ENCODE data around the gene CDH1. TPM values are rescaled to one million over a fixed set of nuclear protein-coding genes. Genes with fewer than 3 reads are reported as not detected.

CDH1 gene
- total RNA-seq, 4 donors from 2014 or later = 0.26 to 30.0 (median 2.6) TPM

DNA sequence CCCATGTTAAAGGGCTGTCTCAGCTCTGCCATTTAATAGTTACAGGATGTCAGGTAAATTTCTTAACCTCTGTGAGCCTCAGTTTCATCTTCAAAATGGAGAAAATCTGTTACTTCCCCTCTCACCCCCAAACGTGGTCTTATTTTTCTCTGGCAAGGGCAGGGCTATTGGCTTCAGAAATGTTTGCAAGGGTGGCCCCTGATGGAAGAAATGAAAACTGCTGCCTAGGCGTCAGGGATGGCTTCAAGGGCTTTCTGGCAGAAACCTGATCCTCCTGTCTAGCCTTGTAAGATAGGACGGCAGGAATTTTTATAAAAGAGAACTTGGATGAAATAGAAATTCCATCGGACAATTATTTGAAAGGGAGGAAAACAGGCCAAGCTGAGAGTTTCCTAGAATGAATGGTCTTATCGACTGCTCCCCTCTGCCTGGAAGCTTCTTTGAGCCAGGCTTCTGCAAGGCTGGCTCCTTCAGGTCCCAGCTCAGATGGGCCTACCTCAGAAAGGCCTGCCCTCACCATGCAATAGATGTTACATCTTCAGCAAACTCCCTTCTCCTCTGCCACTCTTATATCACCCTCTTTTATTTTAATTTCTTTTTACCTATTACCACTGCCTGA lies 63.3 kb downstream of the CDH1 start:
- H3K9me3 ChIP-seq = no peaks in the 10 kb centered on the region
- DNase-seq = peak; percentile 46 to 66
- TF ChIP-seq, protein P1, sequence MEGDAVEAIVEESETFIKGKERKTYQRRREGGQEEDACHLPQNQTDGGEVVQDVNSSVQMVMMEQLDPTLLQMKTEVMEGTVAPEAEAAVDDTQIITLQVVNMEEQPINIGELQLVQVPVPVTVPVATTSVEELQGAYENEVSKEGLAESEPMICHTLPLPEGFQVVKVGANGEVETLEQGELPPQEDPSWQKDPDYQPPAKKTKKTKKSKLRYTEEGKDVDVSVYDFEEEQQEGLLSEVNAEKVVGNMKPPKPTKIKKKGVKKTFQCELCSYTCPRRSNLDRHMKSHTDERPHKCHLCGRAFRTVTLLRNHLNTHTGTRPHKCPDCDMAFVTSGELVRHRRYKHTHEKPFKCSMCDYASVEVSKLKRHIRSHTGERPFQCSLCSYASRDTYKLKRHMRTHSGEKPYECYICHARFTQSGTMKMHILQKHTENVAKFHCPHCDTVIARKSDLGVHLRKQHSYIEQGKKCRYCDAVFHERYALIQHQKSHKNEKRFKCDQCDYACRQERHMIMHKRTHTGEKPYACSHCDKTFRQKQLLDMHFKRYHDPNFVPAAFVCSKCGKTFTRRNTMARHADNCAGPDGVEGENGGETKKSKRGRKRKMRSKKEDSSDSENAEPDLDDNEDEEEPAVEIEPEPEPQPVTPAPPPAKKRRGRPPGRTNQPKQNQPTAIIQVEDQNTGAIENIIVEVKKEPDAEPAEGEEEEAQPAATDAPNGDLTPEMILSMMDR (IDR thresholded peaks at IDR 0.05) = peak; percentile 37 to 71 (median 52)
- TF ChIP-seq POLR2A (IDR thresholded peaks at IDR 0.05) = no peak
- H3K4me3 ChIP-seq = no peak overlapping the region
- H3K36me3 ChIP-seq = no peaks in the 10 kb centered on the region
- no peaks in the 10 kb centered on the region for H3K4me1 ChIP-seq
- intact Hi-C loops (cut with DNase I; ENCODE audit: low total_unique reads) = no loop called here
- H3K27me3 ChIP-seq = no peaks in the 10 kb centered on the region
- no peak overlapping the region for H3K27ac ChIP-seq

DNA sequence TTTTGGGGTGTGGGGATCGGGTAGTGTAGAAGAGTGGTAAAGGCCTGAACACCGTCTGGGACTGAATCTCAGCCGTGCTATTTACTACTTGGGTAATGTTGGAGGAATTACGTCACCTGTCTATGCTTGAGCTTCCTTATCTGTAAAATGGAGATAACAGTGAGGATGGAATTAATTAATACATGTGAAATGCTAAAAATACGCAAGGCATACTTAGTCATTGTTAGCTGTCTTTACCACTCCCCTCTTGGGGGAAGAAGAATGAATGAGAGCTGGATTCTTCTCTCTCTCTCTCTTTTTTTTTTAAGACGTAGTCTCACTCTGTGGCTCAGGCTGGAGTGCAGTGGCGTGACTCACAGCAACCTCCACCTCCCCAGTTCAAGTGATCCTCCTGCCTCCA lies 65.1 kb downstream of the CDH1 start:
- no peaks in the 10 kb centered on the region for H3K9me3 ChIP-seq
- DNase-seq = no peak
- intact Hi-C loops (cut with DNase I; ENCODE audit: low total_unique reads) = no loop called here
- H3K4me3 ChIP-seq = no peak overlapping the region
- H3K27ac ChIP-seq = no peak overlapping the region
- H3K4me1 ChIP-seq = no peaks in the 10 kb centered on the region
- H3K36me3 ChIP-seq = no peaks in the 10 kb centered on the region
- no peak for TF ChIP-seq POLR2A (IDR thresholded peaks at IDR 0.05)
- TF ChIP-seq, protein P1 (IDR thresholded peaks at IDR 0.05) = no peak
- no peaks in the 10 kb centered on the region for H3K27me3 ChIP-seq

DNA sequence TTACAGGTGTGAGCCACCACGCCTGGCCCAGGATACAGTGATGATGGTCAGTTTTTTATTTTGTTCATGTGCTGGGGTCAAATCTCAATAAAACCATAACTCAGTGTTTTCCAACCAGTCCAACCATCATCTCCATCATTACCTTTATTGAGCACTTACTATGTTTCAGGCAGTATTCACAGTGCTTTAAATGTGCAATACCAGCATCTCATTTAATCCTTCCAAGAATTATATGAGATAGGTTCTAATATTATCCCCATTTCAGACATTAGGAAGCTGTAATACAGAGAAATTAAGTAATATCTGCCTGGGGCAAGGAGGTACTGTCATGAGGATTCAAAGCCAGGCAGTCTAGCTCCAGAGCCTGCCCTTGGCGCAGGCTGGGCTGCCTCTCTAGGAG lies 69.3 kb downstream of the CDH1 start:
- TF ChIP-seq, protein P1 (IDR thresholded peaks at IDR 0.05) = no peak
- TF ChIP-seq POLR2A (IDR thresholded peaks at IDR 0.05) = no peak
- DNase-seq = no peak
- no peak overlapping the region for H3K4me3 ChIP-seq
- no peaks in the 10 kb centered on the region for H3K9me3 ChIP-seq
- intact Hi-C loops (cut with DNase I; ENCODE audit: low total_unique reads) = no loop called here
- H3K36me3 ChIP-seq = no peaks in the 10 kb centered on the region
- no peaks in the 10 kb centered on the region for H3K4me1 ChIP-seq
- no peaks in the 10 kb centered on the region for H3K27me3 ChIP-seq
- no peak overlapping the region for H3K27ac ChIP-seq

DNA sequence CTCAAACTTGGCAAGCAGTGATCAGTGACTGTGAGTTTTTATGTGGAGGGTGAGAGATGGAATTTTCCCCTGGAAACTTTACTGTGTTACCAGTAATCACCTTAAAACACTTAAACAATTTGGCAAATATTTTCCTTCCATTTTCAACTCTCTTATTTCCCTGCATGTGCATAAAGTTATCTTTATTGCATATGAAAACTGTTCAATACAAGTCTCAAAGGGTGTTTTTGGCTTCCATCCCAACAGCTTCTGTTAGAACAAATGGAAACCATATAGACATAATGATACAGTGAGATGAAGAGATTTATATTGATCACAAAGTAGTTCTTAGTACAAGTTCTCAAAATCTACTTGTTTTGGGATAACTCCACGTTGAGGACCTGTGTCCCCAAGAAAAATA lies 69.9 kb downstream of the CDH1 start:
- intact Hi-C loops (cut with DNase I; ENCODE audit: low total_unique reads) = no loop called here
- no peaks in the 10 kb centered on the region for H3K27me3 ChIP-seq
- H3K4me3 ChIP-seq = no peak overlapping the region
- TF ChIP-seq, protein P1 (IDR thresholded peaks at IDR 0.05) = no peak
- no peak for TF ChIP-seq POLR2A (IDR thresholded peaks at IDR 0.05)
- H3K27ac ChIP-seq = no peak overlapping the region
- H3K4me1 ChIP-seq = no peaks in the 10 kb centered on the region
- no peak for DNase-seq
- H3K36me3 ChIP-seq = no peaks in the 10 kb centered on the region
- H3K9me3 ChIP-seq = no peaks in the 10 kb centered on the region

DNA sequence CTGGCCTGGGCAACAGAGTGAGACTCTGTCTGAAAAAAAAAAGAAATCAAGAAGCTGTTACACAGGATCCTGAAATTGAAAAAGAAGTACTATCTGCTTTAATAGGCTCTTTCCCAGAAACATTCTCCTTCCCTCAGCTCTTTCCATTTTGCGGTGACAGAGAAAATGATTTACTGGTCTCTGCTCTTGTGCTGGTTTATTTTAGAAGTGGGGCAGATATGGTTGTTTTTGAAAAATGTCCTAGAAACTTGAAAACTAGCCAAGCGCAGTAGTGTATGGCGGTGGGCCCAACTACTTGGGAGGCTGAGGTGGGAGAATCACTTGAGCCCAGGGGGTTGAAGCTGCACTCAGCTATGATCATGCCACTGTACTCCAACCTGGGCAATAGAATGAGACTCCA lies 77.4 kb downstream of the CDH1 start:
- intact Hi-C loops (cut with DNase I; ENCODE audit: low total_unique reads) = no loop called here
- no peak for TF ChIP-seq POLR2A (IDR thresholded peaks at IDR 0.05)
- TF ChIP-seq, protein P1 (IDR thresholded peaks at IDR 0.05) = no peak
- H3K27ac ChIP-seq = no peak overlapping the region
- no peaks in the 10 kb centered on the region for H3K27me3 ChIP-seq
- no peak for DNase-seq
- H3K36me3 ChIP-seq = no peaks in the 10 kb centered on the region
- no peak overlapping the region for H3K4me3 ChIP-seq
- no peaks in the 10 kb centered on the region for H3K4me1 ChIP-seq
- H3K9me3 ChIP-seq = no peaks in the 10 kb centered on the region

Measured in uterus (tissue), 4 donors.